Stimulated activated naive CD8-positive, alpha-beta T cell treated with anti-CD3 and anti-CD28 coated beads, Interleukin-15, Interleukin-2, amounts not matched to agents 100 U/mL and 50 U/mL, for 24 hours (primary cell): Measurements from ENCODE around the gene TRPC3.

Experiments used
- ATAC-seq: fragments of 150-1000 bp; cut with Tn5 transposase; one replicate; pipeline ENCODE4 v1.10.0; 2021
- DNase-seq: peaks from one replicate; pipeline ENCODE4 v3.0.0; 2021

Gene TRPC3

DNA sequence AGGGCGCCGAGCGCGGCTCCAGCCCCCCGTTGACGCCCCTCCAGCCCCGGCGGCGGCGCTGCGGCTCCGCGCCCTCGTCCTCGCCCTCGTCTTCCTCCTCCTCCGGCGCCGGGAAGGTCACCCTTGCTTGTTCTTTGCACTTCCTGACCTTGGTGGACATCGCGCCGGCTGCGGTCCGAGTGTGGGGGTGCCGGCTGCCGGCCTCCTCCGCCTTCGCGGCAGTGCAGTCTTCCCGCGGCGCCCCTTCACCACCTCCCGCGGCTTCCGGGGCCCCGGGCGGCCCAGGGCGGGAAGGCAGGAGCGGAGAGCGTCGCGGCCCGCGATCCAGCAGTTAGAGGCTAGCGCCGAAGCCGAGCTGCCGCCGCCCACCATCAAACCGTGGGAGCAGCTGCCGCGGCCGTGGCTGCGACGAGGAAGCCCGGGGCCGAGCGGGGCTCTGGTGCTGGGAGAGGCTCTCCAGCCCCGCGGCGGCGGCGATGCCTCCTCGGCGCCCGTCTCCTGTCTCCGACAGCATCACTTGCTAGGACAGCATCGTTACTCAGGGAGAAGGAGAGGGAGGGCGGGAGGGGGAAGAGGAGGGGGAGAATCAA is at the start of gene TRPC3:
Gene TRPC3, minus strand, starts transcription at position 540 of the 590 bp plus-strand sequence. Its CDS starts 380 bp downstream, at position 160.
- peak; percentile 45 for DNase-seq
- ATAC-seq = peak; percentile 21

DNA sequence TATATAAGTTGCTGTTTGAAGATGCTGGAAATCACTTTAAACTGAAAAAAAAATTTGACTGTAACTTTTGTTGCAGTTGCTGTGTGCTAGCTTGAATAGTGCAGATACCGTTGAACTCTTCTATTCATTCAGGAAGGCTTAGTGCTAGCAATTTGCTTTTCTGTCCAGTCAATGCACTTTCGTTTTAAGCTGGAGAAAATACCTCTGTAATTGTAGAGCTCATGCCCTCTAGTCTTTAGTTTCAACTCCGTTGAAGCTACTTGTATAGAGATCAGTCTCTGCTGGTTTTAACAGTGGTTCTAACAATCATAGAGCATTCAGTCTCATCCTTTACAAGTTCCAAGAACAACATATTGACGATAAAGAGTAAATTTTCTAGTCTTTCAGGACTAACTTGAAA is 49.0 kb upstream of the TRPC3 start:
- no peak for DNase-seq
- no peak for ATAC-seq

DNA sequence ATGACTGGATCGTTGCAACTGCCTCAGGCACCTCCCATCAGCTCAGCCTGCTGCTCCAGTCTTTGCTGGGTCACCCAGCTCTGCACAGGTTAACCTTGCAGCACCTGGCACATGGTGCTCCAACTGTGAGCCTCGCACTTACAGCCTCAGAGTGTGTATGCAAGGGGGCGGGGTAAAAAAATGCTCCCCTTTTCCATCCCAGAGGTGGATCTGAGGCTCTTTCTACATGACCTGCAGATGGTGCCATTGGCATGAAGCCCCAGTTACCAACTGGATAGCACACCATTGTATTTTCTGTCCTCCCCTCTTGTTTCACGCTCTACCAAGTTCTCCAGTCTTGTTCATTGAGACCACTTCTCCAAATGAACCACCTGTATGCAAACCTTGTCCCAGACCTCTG is 46.2 kb upstream of the TRPC3 start:
- DNase-seq (no peak), ATAC-seq (no peak)

DNA sequence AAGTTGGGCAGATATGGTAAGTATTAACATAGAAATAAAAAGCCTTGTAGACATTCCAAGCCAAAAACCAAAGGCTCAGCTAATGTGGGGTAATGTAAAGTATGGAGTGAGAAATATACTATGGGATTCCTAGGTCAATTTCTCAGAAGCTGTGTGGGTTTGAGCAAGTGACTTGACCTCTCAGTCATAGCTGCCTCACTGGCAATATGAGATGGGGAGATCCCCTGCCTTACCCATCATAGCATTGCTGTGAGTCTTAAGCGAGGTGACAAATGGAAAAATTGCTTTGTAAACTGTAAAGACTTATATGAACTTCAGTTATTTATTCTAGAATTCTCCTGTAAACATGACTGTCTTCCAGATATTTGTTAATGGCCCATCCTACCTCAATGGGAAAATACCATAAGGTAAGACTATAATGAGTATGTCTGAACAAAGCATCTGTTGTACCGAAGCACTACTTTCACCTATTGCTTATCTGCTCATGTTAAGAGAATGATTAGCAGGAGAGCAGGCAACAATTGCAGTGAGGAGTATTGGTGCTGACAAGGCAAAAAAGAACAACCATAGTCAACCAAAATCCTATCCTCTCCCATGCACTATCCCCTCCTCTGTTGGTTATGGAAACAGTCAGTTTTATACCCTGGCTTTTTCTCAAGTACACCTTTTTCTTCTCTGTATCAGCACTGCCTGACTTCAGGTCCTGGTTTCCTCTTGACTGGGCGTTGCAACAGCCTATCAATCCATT is 44.1 kb upstream of the TRPC3 start:
- ATAC-seq (peak; percentile 66), DNase-seq (no peak)

DNA sequence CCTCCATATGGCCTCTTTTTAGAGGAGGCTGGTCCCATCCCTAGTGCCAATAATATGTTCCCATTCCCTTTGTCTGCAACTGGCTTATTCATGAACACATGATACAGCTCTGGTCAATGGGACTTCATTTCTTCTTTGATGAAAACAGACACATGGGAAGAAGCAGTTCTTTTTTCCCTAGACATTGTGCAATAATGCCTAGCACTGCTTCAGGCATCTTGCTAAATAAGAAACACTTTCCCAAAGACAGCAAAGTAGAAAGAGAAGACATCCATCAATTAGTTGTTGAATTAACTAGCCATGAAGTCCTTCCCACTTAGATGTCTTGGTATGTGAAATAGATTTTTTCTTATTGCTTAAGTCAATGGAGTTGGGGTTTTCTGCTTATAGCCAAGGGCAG is 40.1 kb upstream of the TRPC3 start:
- ATAC-seq (no peak), DNase-seq (no peak)

DNA sequence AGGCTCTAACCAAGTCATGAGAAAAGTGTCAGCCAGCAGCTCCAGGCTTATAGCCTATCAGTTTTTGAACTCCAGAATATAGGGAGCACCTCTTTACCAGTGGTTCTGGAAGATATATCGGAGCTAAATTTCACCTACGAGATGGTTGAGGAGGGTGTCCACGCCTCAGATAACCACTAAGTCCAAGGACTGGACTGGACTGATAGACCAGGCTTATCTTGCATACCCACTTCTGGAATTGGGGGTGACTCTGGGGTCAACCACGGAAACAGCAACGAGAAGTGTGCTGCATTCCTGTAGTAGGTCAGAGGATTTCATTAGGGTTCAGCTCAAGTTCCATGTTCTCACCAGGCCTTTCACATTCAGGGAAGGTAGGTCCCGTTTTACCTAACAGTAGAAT is 38.6 kb upstream of the TRPC3 start:
- no peak for ATAC-seq
- DNase-seq = no peak

- no peak for DNase-seq
These were observed 37.9 kb upstream of the TRPC3 start for GRCh38 chr4:121989715-121990114.

DNA sequence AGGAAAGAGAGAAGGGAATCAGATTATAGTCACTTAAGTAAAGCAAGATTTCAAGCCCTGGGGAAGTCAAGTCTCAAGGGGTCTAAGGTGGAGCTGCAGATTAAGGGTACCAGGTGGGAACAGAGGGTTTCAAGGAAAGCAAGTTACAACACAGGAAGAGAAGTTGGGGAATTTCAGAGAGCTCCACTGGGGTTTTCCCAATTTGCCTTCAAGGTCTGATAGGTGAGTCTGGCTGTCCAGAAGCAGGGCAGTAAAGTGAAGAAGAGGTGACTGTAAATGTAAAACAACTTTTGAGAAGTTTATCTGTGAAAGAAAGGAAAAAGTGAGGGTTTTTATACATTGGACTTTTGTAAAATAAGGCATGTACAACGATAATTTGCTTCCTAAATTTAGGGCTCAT is 37.1 kb upstream of the TRPC3 start:
- no peak for ATAC-seq
- no peak for DNase-seq

More at GRCh38 chr4:121989715-121990114, 37.9 kb upstream of the TRPC3 start:
- ATAC-seq = no peak

DNA sequence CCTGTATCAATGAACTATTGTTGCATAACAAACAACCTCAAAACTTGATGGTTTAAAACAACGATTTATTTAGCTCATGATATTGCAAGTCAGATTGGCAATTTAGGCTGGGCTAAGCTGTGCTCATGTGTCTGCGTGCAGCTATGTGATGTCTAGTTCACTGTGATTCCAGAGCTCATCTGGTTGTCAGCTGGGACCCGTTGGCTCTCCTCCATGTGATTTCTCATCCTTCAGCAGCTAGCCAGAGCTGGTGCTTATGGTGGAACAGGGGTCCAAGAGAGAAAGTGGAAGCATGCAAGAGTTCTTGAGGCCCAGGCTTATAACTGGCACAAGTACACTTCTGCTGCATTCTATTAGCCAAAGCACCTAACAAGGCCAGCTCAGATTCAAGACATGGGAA is 28.8 kb upstream of the TRPC3 start:
- ATAC-seq = no peak
- no peak for DNase-seq

GRCh38 chr4:121978172-121978516 is 26.3 kb upstream of the TRPC3 start:
- DNase-seq = no peak
- no peak for ATAC-seq

- no peak for DNase-seq
- ATAC-seq = peak; percentile 43
These were observed 25.7 kb upstream of the TRPC3 start for GRCh38 chr4:121977251-121978171.

DNA sequence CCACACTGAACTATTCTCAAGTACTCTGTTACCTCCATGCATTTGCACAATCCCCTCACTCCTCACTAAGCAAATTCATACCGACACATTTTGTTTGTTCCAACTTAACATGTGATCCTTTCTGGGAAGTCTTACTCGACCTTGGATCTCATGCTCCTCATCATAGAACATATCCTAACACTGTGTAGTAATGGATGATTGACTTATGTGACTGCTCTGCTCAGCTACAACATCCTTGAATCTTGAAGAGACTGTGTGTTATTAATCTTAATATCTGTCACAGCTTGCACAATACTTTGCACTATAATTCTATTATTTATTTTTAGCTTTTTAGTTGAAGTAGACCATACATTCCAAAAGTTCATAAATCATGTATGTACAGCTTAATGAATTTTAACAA is 23.9 kb upstream of the TRPC3 start:
- ATAC-seq (no peak), DNase-seq (no peak)

DNA sequence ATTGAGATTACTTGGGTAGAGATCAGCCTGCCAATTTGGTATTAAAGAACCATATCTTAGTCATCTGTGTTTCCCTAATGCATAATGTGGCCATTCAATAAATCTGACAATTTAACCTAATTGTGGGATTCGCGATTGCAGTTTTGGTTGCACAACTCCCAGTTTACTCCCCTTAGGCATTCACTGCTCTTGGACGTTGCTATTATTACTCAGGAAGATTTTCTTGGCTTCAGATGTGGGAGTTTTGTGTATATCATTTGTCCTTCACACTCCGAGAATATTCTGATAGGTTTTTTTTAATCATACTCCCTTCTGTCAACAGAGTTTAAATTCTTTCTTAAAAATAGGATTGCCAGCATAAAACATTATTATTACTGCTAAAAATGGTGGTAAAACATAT is 22.0 kb upstream of the TRPC3 start:
- DNase-seq (no peak), ATAC-seq (no peak)

DNA sequence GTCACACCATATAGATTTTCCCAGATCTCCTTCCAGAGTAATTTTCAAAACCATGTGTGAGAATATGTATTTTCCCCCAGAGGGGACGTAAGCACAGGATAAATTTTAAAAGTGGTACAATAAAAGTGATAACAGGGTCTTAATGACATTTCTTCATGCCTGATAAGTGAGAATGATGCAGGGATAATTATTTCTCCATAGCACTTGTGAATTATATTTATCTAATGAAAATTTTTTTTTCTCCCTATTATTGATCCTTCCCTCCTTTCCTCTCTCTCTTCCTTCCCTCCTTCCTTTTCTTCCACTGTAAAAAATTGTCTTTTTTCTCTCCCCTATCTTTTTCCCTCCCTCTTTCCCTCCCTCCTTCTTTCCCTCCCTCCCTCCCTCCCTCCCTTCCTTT is 17.0 kb upstream of the TRPC3 start:
- DNase-seq (no peak), ATAC-seq (no peak)

- DNase-seq = no peak
- ATAC-seq = no peak
These were observed 13.1 kb upstream of the TRPC3 start for GRCh38 chr4:121964958-121965357.

GRCh38 chr4:121960818-121961217 is 9.0 kb upstream of the TRPC3 start:
- ATAC-seq = no peak

DNA sequence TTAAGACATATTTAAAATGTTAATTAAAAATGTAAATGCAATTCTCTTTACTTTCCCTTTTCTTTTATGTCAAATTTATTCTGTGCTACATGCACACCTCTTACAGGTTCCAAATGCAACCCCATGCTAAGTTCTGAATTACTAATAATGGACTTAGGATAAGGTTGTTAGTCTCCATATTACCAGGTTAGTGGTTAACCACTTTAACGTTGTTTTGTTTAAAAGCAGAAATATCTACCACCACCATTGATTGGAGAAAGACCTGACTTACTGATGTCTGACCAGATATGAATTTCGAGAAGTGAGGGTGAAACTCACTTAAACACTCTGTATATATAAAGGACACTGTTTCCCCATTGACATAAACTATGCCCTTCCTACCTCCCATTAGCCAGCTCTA is 6.9 kb upstream of the TRPC3 start:
- ATAC-seq (no peak), DNase-seq (no peak)

More at GRCh38 chr4:121960818-121961217, 9.0 kb upstream of the TRPC3 start:
- no peak for DNase-seq

DNA sequence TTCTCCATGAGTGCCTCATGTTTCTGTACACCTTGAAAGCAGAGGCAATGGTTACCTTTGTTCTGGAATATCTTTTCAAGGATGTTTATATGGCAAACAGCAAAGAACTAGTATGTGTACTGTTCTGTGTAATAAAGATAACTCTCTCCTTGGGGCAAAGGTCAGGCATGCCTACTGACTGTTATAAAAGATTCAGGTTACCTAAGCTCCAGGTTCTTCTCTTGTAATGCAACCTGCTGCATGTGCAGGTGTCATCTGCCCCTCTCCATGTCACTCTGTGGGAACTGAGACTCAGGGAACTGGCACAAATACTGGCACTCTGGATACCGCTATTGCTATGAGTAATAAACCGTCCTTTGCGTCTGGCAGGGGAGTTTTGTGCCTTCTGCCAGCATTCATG is 5.4 kb upstream of the TRPC3 start:
- DNase-seq (no peak), ATAC-seq (no peak)

GRCh38 chr4:121953860-121954259 is 2.0 kb upstream of the TRPC3 start:
- no peak for DNase-seq
- no peak for ATAC-seq

DNA sequence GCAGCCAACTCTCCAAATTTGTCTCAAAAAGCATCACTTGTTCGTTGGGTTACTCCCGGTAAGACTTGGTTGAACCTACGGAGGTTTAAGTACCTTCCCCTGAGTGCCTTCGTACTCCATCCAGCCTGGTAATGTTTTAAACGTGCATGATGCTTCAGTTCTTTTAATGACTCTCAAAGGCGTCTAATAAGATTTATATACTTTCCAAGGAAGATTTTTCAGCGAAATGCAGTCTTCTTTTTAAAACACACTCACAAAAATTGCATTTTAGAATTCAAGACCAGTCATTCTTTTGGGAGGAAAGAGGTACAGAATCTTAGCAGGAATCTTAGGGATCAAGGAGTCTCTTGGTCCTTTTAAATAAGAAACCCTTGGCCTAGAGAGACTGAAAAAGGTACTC is 430 bp upstream of the TRPC3 start:
- DNase-seq = no peak
- no peak for ATAC-seq

- DNase-seq (peak; percentile 26), ATAC-seq (peak; percentile 33)
These were observed 960 bp downstream of the TRPC3 start for GRCh38 chr4:121950680-121951520.

DNA sequence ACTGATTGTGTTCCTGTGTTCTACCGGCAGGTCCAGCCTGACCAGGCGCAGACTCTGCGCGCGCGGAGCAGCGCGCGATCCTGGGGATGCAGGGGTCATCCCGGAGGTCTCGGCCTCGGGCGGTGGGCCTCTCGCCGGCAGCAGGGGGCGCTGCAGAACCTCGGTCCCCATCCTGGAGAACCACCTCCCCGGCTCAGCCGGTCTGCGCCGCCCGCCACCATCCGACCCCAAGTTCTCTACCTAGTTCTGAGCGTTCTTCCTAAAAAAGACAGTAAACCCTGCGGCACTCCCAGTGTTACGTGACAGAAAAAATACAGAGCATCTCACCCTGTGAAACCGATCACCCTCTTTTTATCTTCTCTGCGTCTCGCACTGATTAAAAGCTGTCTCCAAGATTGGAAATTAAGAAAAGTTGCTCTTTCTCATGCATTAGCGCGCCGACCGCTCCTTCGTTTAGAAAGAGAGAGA is 1.6 kb downstream of the TRPC3 start:
- DNase-seq (peak; percentile 95), ATAC-seq (peak; percentile 95)
